K562 (cell line): ENCODE results near the gene CHCHD1. TPM values are rescaled to one million over a fixed set of nuclear protein-coding genes. Genes with fewer than 3 reads are reported as not detected.
A peak's percentile ranks its signal among the peaks of the same experiment; 100 is the strongest.

ENCODE experiments used
- AFF1 ChIP-seq, 2 experiments: fragments of 450-650 bp; IDR thresholded peaks; 2 replicates each; pipeline ENCODE4 v1.6.1; 2018; ENCODE audit warnings: mild to moderate bottlenecking in 2 of 2, low read depth in 1 of 2; ENCODE audit not compliant: partially characterized antibody in 2 of 2
- AFF4 ChIP-seq: sonication (generic); formaldehyde crosslinking; IDR thresholded peaks from 2 replicates; pipeline ENCODE4 v1.8.0; 2023; ENCODE audit warnings: mild to moderate bottlenecking, missing genetic modification reagents
- CTBP1 ChIP-seq: fragments of 450-650 bp; IDR thresholded peaks from 2 replicates; pipeline ENCODE4 v1.6.1; 2016; ENCODE audit warnings: borderline replicate concordance
- DACH1 ChIP-seq: fragments of 450-650 bp; IDR thresholded peaks from 2 replicates; pipeline ENCODE4 v1.6.1; 2018; ENCODE audit not compliant: partially characterized antibody
- ESRRA ChIP-seq: fragments of 450-650 bp; IDR thresholded peaks from 2 replicates; pipeline ENCODE4 v1.6.1; 2014; ENCODE audit warnings: low read depth, mild to moderate bottlenecking, moderate library complexity, borderline replicate concordance
- HLTF ChIP-seq: fragments of 450-650 bp; IDR thresholded peaks from 2 replicates; pipeline ENCODE4 v1.6.1; 2016
- HNRNPL ChIP-seq: fragments of 200-400 bp; formaldehyde crosslinking; IDR thresholded peaks from 2 replicates; pipeline ENCODE4 v1.6.1; 2017; ENCODE audit warnings: low read depth, mild to moderate bottlenecking, low read length
- KDM4B ChIP-seq, 2 experiments: fragments of 450-650 bp in 1 of 2; sonication (generic) in 1 of 2; IDR thresholded peaks; 2 replicates each; pipeline ENCODE4 v1.6.1; 2016 to 2017; ENCODE audit warnings: borderline replicate concordance in 2 of 2, antibody characterized with exemption in 1 of 2, low read depth in 1 of 2, mild to moderate bottlenecking in 1 of 2
- SREBF1 ChIP-seq: fragments of 150-350 bp; IDR thresholded peaks from 2 replicates; pipeline ENCODE4 v1.6.1; 2014; ENCODE audit warnings: antibody characterized with exemption, low read depth, low read length, borderline replicate concordance
- TEAD1 ChIP-seq, 2 experiments: fragments of 450-650 bp in 1 of 2; sonication (generic) in 1 of 2; formaldehyde crosslinking; IDR thresholded peaks; 2 replicates each; pipeline versions ENCODE4 v1.4.0 to v1.8.0; 2020 to 2022; ENCODE audit warnings: mild to moderate bottlenecking in 2 of 2, missing genetic modification reagents in 1 of 2
- TFAP4 ChIP-seq: sonication (generic); formaldehyde crosslinking; IDR thresholded peaks from 2 replicates; pipeline ENCODE4 v1.8.0; 2022; ENCODE audit warnings: missing genetic modification reagents, mild to moderate bottlenecking, moderate library complexity, borderline replicate concordance
- polyA plus RNA-seq, 8 experiments: library from polyadenylated mRNA; depleted of rRNA in 4 of 8; stranded (reverse) in 5 of 8; unstranded in 3 of 8; fragments of >200 nt; fragmentation: Nextera tagmentation in 2 of 8; fragmentation: Illumina TruSeq in 1 of 8; extraction: Ambion mirVana in 2 of 8; extraction: Trizol in 1 of 8; gene quantifications; 2 replicates each; pipeline versions ENCODE4 v1.2.1 to v1.2.3, GENCODE V29; 2011 to 2014; ENCODE audit warnings: inconsistent platforms in 1 of 8, missing spikeins in 1 of 8
- total RNA-seq, 7 experiments: library from RNA; depleted of rRNA in 6 of 7; stranded (reverse); fragments of >200 nt in 6 of 7; fragmentation: Illumina TruSeq in 2 of 7; extraction: Trizol in 2 of 7; gene quantifications; 2 replicates each; pipeline versions ENCODE4 v1.2.1 to v1.2.3, GENCODE V29; 2011 to 2021; ENCODE audit warnings: low replicate concordance in 1 of 7
- TF ChIP-seq, protein P1 (sequence below): fragments of 250-450 bp; sonication (Bioruptor Pico); IDR thresholded peaks from 2 replicates; pipeline ENCODE4 v1.5.1; 2021; ENCODE audit warnings: mild to moderate bottlenecking
- TF ChIP-seq, protein P2 (sequence below): sonication (generic); formaldehyde crosslinking; IDR thresholded peaks from 2 replicates; pipeline ENCODE4 v1.8.0; 2022; ENCODE audit warnings: mild to moderate bottlenecking, missing genetic modification reagents, borderline replicate concordance

The CHCHD1 gene
- total and polyA plus RNA-seq, 9 of the 15 experiments (the other 6 are each of a cell fraction or from before 2014, with no cell fraction given), result 52.9 to 126 (median 83.4) TPM

DNA sequence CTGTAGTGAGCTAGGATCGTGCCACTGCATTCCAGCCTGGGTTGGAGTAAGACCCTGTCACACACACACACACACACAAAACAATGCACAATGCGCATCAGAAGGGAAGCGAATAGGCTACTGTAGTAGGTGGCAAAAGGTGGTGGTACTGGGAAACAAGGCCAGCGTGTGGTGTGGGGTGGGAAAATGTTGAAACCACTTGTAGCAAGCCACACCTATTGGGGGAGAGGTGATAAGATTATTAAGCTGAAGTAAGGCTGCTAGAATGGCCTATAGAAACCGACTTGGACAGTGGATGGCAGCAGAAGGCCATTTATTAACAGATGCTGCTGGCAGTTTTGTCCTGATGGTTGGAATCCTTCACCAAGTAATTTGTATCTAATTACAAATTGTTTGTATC is 7.2 kb upstream of the CHCHD1 start (continued):
- TF ChIP-seq AFF1 (IDR thresholded peaks at IDR 0.05; ENCODE audit: low read depth in 1 of 2, partially characterized antibody in 2 of 2), result no peak
- TF ChIP-seq SREBF1, result no peak
- TF ChIP-seq, protein P1, sequence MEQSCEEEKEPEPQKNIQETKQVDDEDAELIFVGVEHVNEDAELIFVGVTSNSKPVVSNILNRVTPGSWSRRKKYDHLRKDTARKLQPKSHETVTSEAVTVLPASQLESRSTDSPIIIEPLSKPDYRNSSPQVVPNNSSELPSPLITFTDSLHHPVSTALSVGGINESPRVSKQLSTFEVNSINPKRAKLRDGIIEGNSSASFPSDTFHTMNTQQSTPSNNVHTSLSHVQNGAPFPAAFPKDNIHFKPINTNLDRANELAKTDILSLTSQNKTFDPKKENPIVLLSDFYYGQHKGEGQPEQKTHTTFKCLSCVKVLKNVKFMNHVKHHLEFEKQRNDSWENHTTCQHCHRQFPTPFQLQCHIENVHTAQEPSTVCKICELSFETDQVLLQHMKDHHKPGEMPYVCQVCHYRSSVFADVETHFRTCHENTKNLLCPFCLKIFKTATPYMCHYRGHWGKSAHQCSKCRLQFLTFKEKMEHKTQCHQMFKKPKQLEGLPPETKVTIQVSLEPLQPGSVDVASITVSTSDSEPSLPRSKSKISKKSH (CRISPR knock-in tag), result no peak
- TF ChIP-seq AFF4 (CRISPR knock-in tag), result no peak
- TF ChIP-seq KDM4B (IDR thresholded peaks at IDR 0.05; ENCODE audit: borderline replicate concordance in 2 of 2, low read depth in 1 of 2), result no peak
- TF ChIP-seq, protein P2, sequence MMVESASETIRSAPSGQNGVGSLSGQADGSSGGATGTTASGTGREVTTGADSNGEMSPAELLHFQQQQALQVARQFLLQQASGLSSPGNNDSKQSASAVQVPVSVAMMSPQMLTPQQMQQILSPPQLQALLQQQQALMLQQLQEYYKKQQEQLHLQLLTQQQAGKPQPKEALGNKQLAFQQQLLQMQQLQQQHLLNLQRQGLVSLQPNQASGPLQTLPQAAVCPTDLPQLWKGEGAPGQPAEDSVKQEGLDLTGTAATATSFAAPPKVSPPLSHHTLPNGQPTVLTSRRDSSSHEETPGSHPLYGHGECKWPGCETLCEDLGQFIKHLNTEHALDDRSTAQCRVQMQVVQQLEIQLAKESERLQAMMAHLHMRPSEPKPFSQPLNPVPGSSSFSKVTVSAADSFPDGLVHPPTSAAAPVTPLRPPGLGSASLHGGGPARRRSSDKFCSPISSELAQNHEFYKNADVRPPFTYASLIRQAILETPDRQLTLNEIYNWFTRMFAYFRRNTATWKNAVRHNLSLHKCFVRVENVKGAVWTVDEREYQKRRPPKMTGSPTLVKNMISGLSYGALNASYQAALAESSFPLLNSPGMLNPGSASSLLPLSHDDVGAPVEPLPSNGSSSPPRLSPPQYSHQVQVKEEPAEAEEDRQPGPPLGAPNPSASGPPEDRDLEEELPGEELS (CRISPR knock-in tag), result no peak
- TF ChIP-seq DACH1, result peak; percentile 59
- 0 out of 2 replicates have a peak, but pooled peaks have one; percentile 17 for TF ChIP-seq TFAP4 (CRISPR knock-in tag)
- TF ChIP-seq HLTF, result no peak
- peak in 1 of 2 experiments; percentile 21; a peak in 1 of 4 replicates for TF ChIP-seq TEAD1 (CRISPR knock-in tag; IDR thresholded peaks at IDR 0.05)
- 0 out of 2 replicates have a peak, but pooled peaks have one; percentile 21 for TF ChIP-seq ESRRA
- peak; percentile 75; the same call in 1 of the 2 replicates for TF ChIP-seq CTBP1
- no peak for TF ChIP-seq HNRNPL
